ENCODE measurements around the gene FAM114A1.

DNA sequence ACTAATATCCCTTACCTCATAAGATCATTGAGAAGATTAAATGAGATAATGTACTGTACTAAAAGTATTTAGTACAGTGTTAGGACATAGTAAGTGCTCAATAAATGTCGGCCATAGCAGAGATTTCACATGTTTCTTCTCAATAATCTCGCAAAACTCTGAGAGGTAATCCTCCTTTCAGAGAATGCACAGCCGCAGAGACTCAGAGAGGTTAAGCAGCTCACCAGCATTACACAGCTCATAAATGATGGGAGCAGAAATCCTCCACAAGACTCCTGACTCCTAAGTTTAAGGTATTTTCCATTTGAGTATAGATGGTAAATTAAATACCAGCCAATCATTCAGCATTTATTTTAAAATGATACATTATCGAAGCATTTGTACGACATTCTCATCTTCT is 34.6 kb downstream of the FAM114A1 start:
- TF ChIP-seq REST (IDR thresholded peaks at IDR 0.05; ENCODE audit: insufficient read depth in 1 of 2, low read depth in 2 of 2, low read length in 1 of 2) (no peak), POLR2AphosphoS5 (IDR thresholded peaks at IDR 0.05; ENCODE audit: low read depth, low read length) (no peak), SIN3A (IDR thresholded peaks at IDR 0.05; ENCODE audit: borderline replicate concordance, insufficient read depth, low read depth, low read length) (no peak)
- TF ChIP-seq, protein P1, sequence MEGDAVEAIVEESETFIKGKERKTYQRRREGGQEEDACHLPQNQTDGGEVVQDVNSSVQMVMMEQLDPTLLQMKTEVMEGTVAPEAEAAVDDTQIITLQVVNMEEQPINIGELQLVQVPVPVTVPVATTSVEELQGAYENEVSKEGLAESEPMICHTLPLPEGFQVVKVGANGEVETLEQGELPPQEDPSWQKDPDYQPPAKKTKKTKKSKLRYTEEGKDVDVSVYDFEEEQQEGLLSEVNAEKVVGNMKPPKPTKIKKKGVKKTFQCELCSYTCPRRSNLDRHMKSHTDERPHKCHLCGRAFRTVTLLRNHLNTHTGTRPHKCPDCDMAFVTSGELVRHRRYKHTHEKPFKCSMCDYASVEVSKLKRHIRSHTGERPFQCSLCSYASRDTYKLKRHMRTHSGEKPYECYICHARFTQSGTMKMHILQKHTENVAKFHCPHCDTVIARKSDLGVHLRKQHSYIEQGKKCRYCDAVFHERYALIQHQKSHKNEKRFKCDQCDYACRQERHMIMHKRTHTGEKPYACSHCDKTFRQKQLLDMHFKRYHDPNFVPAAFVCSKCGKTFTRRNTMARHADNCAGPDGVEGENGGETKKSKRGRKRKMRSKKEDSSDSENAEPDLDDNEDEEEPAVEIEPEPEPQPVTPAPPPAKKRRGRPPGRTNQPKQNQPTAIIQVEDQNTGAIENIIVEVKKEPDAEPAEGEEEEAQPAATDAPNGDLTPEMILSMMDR (IDR thresholded peaks at IDR 0.05) = no peak
